Measurements from ENCODE around the gene CRIP2.

The CRIP2 gene

DNA sequence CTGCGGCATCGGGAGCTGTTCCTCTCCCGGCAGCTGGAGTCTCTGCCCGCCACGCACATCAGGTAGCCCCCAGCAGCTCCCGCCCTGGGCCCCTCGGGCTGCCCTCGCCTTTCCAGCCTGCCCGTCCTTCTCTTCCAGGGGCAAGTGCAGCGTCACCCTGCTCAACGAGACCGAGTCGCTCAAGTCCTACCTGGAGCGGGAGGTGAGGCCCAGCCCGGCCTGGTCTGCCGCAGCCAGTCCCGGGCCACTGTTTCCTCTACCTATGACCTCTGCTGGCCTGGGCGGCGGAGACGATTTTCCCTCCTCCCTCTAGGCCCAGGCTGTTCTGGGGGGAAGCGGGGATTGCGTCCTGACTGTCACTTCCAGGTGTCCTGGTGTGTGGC lies 24.5 kb upstream of the CRIP2 start:
- TF ChIP-seq, protein P1, sequence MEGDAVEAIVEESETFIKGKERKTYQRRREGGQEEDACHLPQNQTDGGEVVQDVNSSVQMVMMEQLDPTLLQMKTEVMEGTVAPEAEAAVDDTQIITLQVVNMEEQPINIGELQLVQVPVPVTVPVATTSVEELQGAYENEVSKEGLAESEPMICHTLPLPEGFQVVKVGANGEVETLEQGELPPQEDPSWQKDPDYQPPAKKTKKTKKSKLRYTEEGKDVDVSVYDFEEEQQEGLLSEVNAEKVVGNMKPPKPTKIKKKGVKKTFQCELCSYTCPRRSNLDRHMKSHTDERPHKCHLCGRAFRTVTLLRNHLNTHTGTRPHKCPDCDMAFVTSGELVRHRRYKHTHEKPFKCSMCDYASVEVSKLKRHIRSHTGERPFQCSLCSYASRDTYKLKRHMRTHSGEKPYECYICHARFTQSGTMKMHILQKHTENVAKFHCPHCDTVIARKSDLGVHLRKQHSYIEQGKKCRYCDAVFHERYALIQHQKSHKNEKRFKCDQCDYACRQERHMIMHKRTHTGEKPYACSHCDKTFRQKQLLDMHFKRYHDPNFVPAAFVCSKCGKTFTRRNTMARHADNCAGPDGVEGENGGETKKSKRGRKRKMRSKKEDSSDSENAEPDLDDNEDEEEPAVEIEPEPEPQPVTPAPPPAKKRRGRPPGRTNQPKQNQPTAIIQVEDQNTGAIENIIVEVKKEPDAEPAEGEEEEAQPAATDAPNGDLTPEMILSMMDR (IDR thresholded peaks at IDR 0.05; ENCODE audit: extremely low read depth, missing control alignments), result no peak
- DNase-seq (ENCODE audit: low spot score), result no peak

- TF ChIP-seq, protein P1 (IDR thresholded peaks at IDR 0.05; ENCODE audit: extremely low read depth, missing control alignments), result no peak
These were observed 23.5 kb upstream of the CRIP2 start for GRCh38 chr14:105450864-105451720.

GRCh38 chr14:105452963-105453362 lies 21.7 kb upstream of the CRIP2 start:
- TF ChIP-seq, protein P1 (IDR thresholded peaks at IDR 0.05; ENCODE audit: extremely low read depth, missing control alignments), result no peak

More at GRCh38 chr14:105450864-105451720, 23.5 kb upstream of the CRIP2 start:
- no peak for DNase-seq (ENCODE audit: low spot score)

GRCh38 chr14:105453847-105454246 lies 20.8 kb upstream of the CRIP2 start:
- DNase-seq (ENCODE audit: low spot score), result no peak
- TF ChIP-seq, protein P1 (IDR thresholded peaks at IDR 0.05; ENCODE audit: extremely low read depth, missing control alignments), result no peak

More at GRCh38 chr14:105452963-105453362, 21.7 kb upstream of the CRIP2 start:
- no peak for DNase-seq (ENCODE audit: low spot score)

- TF ChIP-seq, protein P1 (IDR thresholded peaks at IDR 0.05; ENCODE audit: extremely low read depth, missing control alignments), result no peak
- no peak for DNase-seq (ENCODE audit: low spot score)
These were observed 19.5 kb upstream of the CRIP2 start for GRCh38 chr14:105455086-105455640.

GRCh38 chr14:105455766-105456660 lies 18.6 kb upstream of the CRIP2 start:
- no peak for DNase-seq (ENCODE audit: low spot score)

More at GRCh38 chr14:105455766-105456660, 18.6 kb upstream of the CRIP2 start:
- TF ChIP-seq, protein P1 (IDR thresholded peaks at IDR 0.05; ENCODE audit: extremely low read depth, missing control alignments), result no peak

Data from GM20000 (cell line).